Dermis microvascular lymphatic vessel endothelial cell (primary cell): ENCODE results near the gene PHOSPHO2. TPM values are rescaled to one million over a fixed set of nuclear protein-coding genes. Genes with fewer than 3 reads are reported as not detected.

Experiments
- total RNA-seq: library from RNA; depleted of rRNA; stranded (reverse); fragments of >200 nt; gene quantifications from 2 replicates; pipeline ENCODE4 v1.2.1, GENCODE V29; 2014

PHOSPHO2 gene
- total RNA-seq, 1 donor from 2014 or later = 1.7 TPM

Other genes with a start within 250 kb of the PHOSPHO2 start
- gene BBS5, start 215.0 kb upstream of the PHOSPHO2 start, total RNA-seq = 1.4 and 1.6 TPM in 2 replicates
- gene KLHL41, start 184.8 kb upstream of the PHOSPHO2 start, total RNA-seq = under 0.01 and 0.13 TPM in 2 replicates
- 13.0 and 14.0 TPM in 2 replicates for gene FASTKD1, start 120.6 kb upstream of the PHOSPHO2 start, total RNA-seq
- 14.6 and 16.3 TPM in 2 replicates for gene PPIG, start 110.1 kb upstream of the PHOSPHO2 start, total RNA-seq
- gene CFAP210, start 64 bp upstream of the PHOSPHO2 start, total RNA-seq = not detected in 2 replicates
- gene KLHL23, start 39.4 kb downstream of the PHOSPHO2 start, total RNA-seq = 19.1 and 25.9 TPM in 2 replicates
- gene SSB, start 104.4 kb downstream of the PHOSPHO2 start, total RNA-seq = 49.9 and 72.3 TPM in 2 replicates
- 30.0 and 30.4 TPM in 2 replicates for gene METTL5, start 130.4 kb downstream of the PHOSPHO2 start, total RNA-seq
- gene UBR3, start 133.0 kb downstream of the PHOSPHO2 start, total RNA-seq = 43.5 and 47.4 TPM in 2 replicates